Measurements from ENCODE around the gene FRYL. TPM values are rescaled to one million over a fixed set of nuclear protein-coding genes. Genes with fewer than 3 reads are reported as not detected.
"Not testable (repeated sequence)": the region's sequence is repeated elsewhere in the genome, so short reads cannot be mapped to it uniquely, and the experiment has no call there.

FRYL gene
- total and polyA plus RNA-seq, 11 donors = 12.3 to 61.3 (median 34.4) TPM

DNA sequence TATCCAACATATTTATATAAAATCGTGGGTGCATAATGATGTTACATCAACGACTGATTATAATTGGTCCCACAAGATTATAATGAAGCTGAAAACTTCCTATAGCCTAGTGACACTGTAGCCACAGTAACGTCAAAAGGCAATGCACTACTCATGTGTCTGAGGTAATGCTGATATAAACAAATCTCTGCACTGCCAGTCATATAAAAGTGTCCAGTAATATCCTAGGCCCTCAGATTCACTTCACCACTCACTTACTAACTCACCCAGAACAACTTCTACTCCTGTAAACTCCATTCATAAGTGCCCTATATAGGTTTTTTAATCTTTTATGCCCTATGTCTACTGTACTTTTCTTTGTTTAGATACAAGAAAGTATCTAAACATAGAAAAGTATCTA is 18.8 kb downstream of the FRYL start:
- H3K4me3 ChIP-seq = no peak overlapping the region
- TF ChIP-seq POLR2A (IDR thresholded peaks at IDR 0.05) = no peak
- TF ChIP-seq, protein P1, sequence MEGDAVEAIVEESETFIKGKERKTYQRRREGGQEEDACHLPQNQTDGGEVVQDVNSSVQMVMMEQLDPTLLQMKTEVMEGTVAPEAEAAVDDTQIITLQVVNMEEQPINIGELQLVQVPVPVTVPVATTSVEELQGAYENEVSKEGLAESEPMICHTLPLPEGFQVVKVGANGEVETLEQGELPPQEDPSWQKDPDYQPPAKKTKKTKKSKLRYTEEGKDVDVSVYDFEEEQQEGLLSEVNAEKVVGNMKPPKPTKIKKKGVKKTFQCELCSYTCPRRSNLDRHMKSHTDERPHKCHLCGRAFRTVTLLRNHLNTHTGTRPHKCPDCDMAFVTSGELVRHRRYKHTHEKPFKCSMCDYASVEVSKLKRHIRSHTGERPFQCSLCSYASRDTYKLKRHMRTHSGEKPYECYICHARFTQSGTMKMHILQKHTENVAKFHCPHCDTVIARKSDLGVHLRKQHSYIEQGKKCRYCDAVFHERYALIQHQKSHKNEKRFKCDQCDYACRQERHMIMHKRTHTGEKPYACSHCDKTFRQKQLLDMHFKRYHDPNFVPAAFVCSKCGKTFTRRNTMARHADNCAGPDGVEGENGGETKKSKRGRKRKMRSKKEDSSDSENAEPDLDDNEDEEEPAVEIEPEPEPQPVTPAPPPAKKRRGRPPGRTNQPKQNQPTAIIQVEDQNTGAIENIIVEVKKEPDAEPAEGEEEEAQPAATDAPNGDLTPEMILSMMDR (IDR thresholded peaks at IDR 0.05) = no peak
- H3K4me1 ChIP-seq = peaks cover 0 to 44% (median 26%) of the 10 kb centered on the region in 12 donors
- intact Hi-C loops (cut with DNase I) = no loop called here
- H3K9me3 ChIP-seq = peaks cover 0 to 3% (median 0%) of the 10 kb centered on the region in 12 donors
- 72 to 80% (median 72%) methylated on average over 3 of the region's 3 CpGs for WGBS, 4 donors
- no peak for DNase-seq
- peak in 3 of 4 donors; percentile 52 to 68 (median 63) for ATAC-seq
- H3K36me3 ChIP-seq = no peaks in the 10 kb centered on the region
- no peak overlapping the region for H3K27ac ChIP-seq
- no peaks in the 10 kb centered on the region for H3K27me3 ChIP-seq

DNA sequence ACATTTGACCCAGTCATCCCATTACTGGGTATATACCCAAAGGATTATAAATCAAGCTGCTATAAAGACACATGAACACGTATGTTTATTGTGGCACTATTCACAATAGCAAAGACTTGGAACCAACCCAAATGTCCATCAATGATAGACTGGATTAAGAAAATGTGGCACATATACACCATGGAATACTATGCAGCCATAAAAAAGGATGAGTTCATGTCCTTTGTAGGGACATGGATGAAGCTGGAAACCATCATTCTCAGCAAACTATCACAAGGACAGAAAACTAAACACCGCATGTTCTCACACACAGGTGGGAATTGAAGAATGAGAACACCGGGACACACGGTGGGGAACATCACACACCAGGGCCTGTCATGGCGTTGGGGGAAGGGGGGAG is 21.4 kb downstream of the FRYL start:
- H3K27me3 ChIP-seq; H3K9me3 ChIP-seq; H3K4me3 ChIP-seq; DNase-seq; ATAC-seq; H3K36me3 ChIP-seq; intact Hi-C loops (cut with DNase I); H3K27ac ChIP-seq: not testable (repeated sequence)
- H3K4me1 ChIP-seq = peaks cover 0 to 48% (median 20%) of the 10 kb centered on the region in 12 donors
- WGBS, 4 donors = 97 to 99% (median 98%) methylated on average over 5 of the region's 5 CpGs

DNA sequence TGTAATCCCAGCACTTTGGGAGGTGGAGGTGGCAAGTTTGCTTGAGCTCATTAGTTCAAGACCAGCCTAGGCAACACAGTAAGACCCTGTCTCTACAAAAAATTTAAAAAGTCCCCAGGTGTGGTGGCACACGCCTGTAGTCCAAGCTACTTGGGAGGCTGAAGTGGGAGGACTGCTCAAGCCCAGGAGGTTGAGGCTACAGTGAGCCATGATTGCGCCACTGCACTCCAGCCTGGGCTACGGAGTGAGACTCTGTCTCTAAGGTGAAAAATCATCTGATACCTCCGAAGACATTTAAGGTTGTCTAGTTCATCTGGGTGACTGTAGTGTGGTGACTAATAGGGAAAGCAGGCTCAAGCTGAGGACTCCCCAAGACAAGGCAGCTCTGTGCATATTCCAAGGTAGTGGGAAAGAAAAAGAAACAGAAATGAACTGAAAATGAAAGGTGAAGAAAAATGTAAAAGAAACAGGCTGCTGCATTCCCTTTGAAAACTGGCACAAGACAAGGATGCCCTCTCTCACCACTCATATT is 23.3 kb downstream of the FRYL start:
- Histone ChIP-seq H3K27ac (peak overlapping the region in 1 of 12 donors; percentile 21), H3K4me3 (no peak overlapping the region), H3K27me3 (no peaks in the 10 kb centered on the region), H3K9me3 (peaks cover 0 to 4% (median 0%) of the 10 kb centered on the region in 12 donors), H3K36me3 (no peaks in the 10 kb centered on the region), H3K4me1 (peaks cover 0 to 52% (median 27%) of the 10 kb centered on the region in 12 donors)
- intact Hi-C loops (cut with DNase I) = no loop called here
- DNase-seq = no peak
- ATAC-seq = no peak
- 77 to 95% (median 86%) methylated on average over 4 of the region's 4 CpGs for WGBS, 4 donors
- TF ChIP-seq, protein P1 (IDR thresholded peaks at IDR 0.05) = no peak
- TF ChIP-seq POLR2A (IDR thresholded peaks at IDR 0.05) = no peak

GRCh38 chr4:48755281-48755680 is 24.8 kb downstream of the FRYL start:
- Histone ChIP-seq H3K27me3 (no peaks in the 10 kb centered on the region), H3K36me3 (no peaks in the 10 kb centered on the region), H3K9me3 (peaks cover 0 to 4% (median 0%) of the 10 kb centered on the region in 12 donors), H3K27ac (no peak overlapping the region), H3K4me1 (peaks cover 0 to 51% (median 30%) of the 10 kb centered on the region in 12 donors), H3K4me3 (no peak overlapping the region)
- no peak for ATAC-seq
- WGBS, 4 donors = 62 to 74% (median 69%) methylated on average over 1 of the region's 1 CpG
- DNase-seq = no peak
- intact Hi-C loops (cut with DNase I) = no loop called here
- TF ChIP-seq POLR2A (IDR thresholded peaks at IDR 0.05) = no peak
- TF ChIP-seq, protein P1 (IDR thresholded peaks at IDR 0.05) = no peak

DNA sequence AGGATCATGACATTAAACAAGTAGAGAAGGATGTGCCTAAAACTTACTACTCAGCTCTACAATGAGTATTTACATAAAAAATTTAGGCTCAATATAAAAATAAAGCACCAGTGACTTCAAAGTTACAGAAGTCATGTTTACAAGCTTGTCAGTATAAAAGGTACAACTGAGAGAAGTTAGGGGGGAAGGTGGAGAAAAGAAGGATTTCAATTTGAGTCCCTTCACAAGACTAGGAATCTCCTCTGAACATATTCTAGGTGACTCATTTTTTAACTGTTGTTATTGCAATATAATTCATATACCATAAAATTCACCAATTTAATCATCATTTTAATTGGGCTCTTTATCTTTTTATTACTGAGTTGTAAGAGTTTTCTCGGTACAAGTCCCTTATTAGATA is 26.9 kb downstream of the FRYL start:
- Histone ChIP-seq H3K4me1 (peaks cover 3 to 67% (median 38%) of the 10 kb centered on the region in 12 donors), H3K27ac (peak overlapping the region in 5 of 12 donors; percentile 5 to 45 (median 6)), H3K27me3 (no peaks in the 10 kb centered on the region), H3K4me3 (no peak overlapping the region), H3K36me3 (no peaks in the 10 kb centered on the region), H3K9me3 (peaks cover 0 to 4% (median 0%) of the 10 kb centered on the region in 12 donors)
- TF ChIP-seq POLR2A (IDR thresholded peaks at IDR 0.05) = no peak
- TF ChIP-seq, protein P1 (IDR thresholded peaks at IDR 0.05) = no peak
- ATAC-seq = no peak
- intact Hi-C loops (cut with DNase I) = no loop called here
- WGBS, 4 donors = 89 to 98% (median 92%) methylated on average over 1 of the region's 1 CpG
- no peak for DNase-seq
